Thymus (tissue), 11 donors: ENCODE data around the gene DLX4. TPM values are rescaled to one million over a fixed set of nuclear protein-coding genes. Genes with fewer than 3 reads are reported as not detected.

ENCODE experiments used
- DNase-seq, 9 donors: peaks; one replicate each; pipeline ENCODE4 v3.0.0-alpha.2; 2013; ENCODE audit warnings: low spot score in 9 of 9, low read depth in 6 of 9, missing footprints in 1 of 9
- H3K27ac ChIP-seq, 2 donors: one replicate each; pipeline ENCODE4 v1.5.1; 2013; ENCODE audit warnings: control low read depth in 1 of 2, low read depth in 1 of 2, low read length in 1 of 2, mild to moderate bottlenecking in 1 of 2, moderate library complexity in 1 of 2
- H3K27me3 ChIP-seq, 2 donors: one replicate each; pipeline ENCODE4 v1.5.1; 2013; ENCODE audit warnings: low read length in 1 of 2; ENCODE audit not compliant: control insufficient read depth in 2 of 2, insufficient read depth in 1 of 2
- H3K36me3 ChIP-seq, 2 donors: one replicate each; pipeline ENCODE4 v1.5.1; 2013; ENCODE audit warnings: low read length in 1 of 2, mild to moderate bottlenecking in 1 of 2, moderate library complexity in 1 of 2; ENCODE audit not compliant: control insufficient read depth in 2 of 2, insufficient read depth in 2 of 2
- H3K4me1 ChIP-seq, 2 donors: one replicate each; pipeline ENCODE4 v1.5.1; 2013; ENCODE audit warnings: low read length in 2 of 2; ENCODE audit not compliant: control insufficient read depth in 2 of 2, insufficient read depth in 2 of 2
- H3K4me3 ChIP-seq, 2 donors: one replicate each; pipeline ENCODE4 v1.5.1; 2013; ENCODE audit warnings: low read length in 2 of 2, control low read depth in 1 of 2, mild to moderate bottlenecking in 1 of 2
- H3K9me3 ChIP-seq, 2 donors: one replicate each; pipeline ENCODE4 v1.5.1; 2013; ENCODE audit warnings: low read length in 1 of 2, mild to moderate bottlenecking in 1 of 2; ENCODE audit not compliant: control insufficient read depth in 2 of 2, insufficient read depth in 1 of 2
- WGBS: extraction: QIAGEN DNeasy Blood & Tissue Kit; methylation state at CpG from one replicate; pipeline ENCODE4 v1.1.7; 2013; 5-methylcytosine and 5-hydroxymethylcytosine counted together
- polyA plus RNA-seq: library from polyadenylated mRNA; stranded (reverse); fragments of 200-250 nt; gene quantifications from one replicate; pipeline ENCODE4 v1.2.3, GENCODE V29; 2013
- total RNA-seq: library from RNA; stranded (reverse); fragments of 120-200 nt; gene quantifications from one replicate; pipeline ENCODE4 v1.2.4, GENCODE V29; 2013
- donor health status: healthy.

The DLX4 gene
- total and polyA plus RNA-seq, 2 donors: 0.09 to 0.46 TPM

GRCh38 chr17:50003911-50004310 is 34.9 kb downstream of the DLX4 start:
- H3K9me3 ChIP-seq: no peaks in the 10 kb centered on the region
- no peak overlapping the region for H3K27ac ChIP-seq
- H3K27me3 ChIP-seq: peaks cover 5 to 38% of the 10 kb centered on the region in 2 donors
- H3K4me1 ChIP-seq: no peaks in the 10 kb centered on the region
- 91% methylated on average over 4 of the region's 4 CpGs for WGBS
- H3K36me3 ChIP-seq: no peaks in the 10 kb centered on the region
- H3K4me3 ChIP-seq: no peak overlapping the region
- no peak for DNase-seq

GRCh38 chr17:50009282-50009681 is 40.3 kb downstream of the DLX4 start:
- H3K27me3 ChIP-seq: peaks cover 0 to 6% of the 10 kb centered on the region in 2 donors
- no peak overlapping the region for H3K4me3 ChIP-seq
- no peak overlapping the region for H3K27ac ChIP-seq
- H3K4me1 ChIP-seq: no peaks in the 10 kb centered on the region
- peaks cover 1% of the 10 kb centered on the region in 2 donors for H3K9me3 ChIP-seq
- no peaks in the 10 kb centered on the region for H3K36me3 ChIP-seq
- 91% methylated on average over 2 of the region's 2 CpGs for WGBS
- no peak for DNase-seq

GRCh38 chr17:50013079-50013478 is 44.1 kb downstream of the DLX4 start:
- H3K36me3 ChIP-seq: no peaks in the 10 kb centered on the region
- no peak for DNase-seq
- no peaks in the 10 kb centered on the region for H3K4me1 ChIP-seq
- WGBS: 97% methylated on average over 2 of the region's 2 CpGs
- H3K4me3 ChIP-seq: no peak overlapping the region
- peaks cover 0 to 3% of the 10 kb centered on the region in 2 donors for H3K27me3 ChIP-seq
- no peak overlapping the region for H3K27ac ChIP-seq
- H3K9me3 ChIP-seq: peaks cover 1 to 4% of the 10 kb centered on the region in 2 donors

- Histone ChIP-seq H3K27me3 (peaks cover 0 to 2% of the 10 kb centered on the region in 2 donors), H3K4me1 (no peaks in the 10 kb centered on the region), H3K36me3 (no peaks in the 10 kb centered on the region), H3K27ac (no peak overlapping the region), H3K4me3 (no peak overlapping the region), H3K9me3 (peaks cover 1 to 4% of the 10 kb centered on the region in 2 donors)
- no peak for DNase-seq
- 24% methylated on average over 1 of the region's 1 CpG for WGBS
These were observed 45.6 kb downstream of the DLX4 start for GRCh38 chr17:50014471-50015088.

- Histone ChIP-seq H3K4me3 (no peak overlapping the region), H3K4me1 (no peaks in the 10 kb centered on the region), H3K9me3 (peaks cover 1 to 4% of the 10 kb centered on the region in 2 donors), H3K27ac (no peak overlapping the region), H3K27me3 (peaks cover 0 to 2% of the 10 kb centered on the region in 2 donors), H3K36me3 (no peaks in the 10 kb centered on the region)
- no peak for DNase-seq
- WGBS: 87% methylated on average over 2 of the region's 2 CpGs
These were observed 46.2 kb downstream of the DLX4 start for GRCh38 chr17:50015146-50015545.

GRCh38 chr17:50018909-50019308 is 49.9 kb downstream of the DLX4 start:
- Histone ChIP-seq H3K4me1 (no peaks in the 10 kb centered on the region), H3K27me3 (peaks cover 0 to 15% of the 10 kb centered on the region in 2 donors), H3K36me3 (no peaks in the 10 kb centered on the region), H3K9me3 (peaks cover 0 to 4% of the 10 kb centered on the region in 2 donors), H3K27ac (no peak overlapping the region), H3K4me3 (no peak overlapping the region)
- DNase-seq: no peak
- 94% methylated on average over 1 of the region's 1 CpG for WGBS

- Histone ChIP-seq H3K4me1 (no peaks in the 10 kb centered on the region), H3K9me3 (peaks cover 0 to 1% of the 10 kb centered on the region in 2 donors), H3K36me3 (no peaks in the 10 kb centered on the region), H3K27ac (no peak overlapping the region), H3K4me3 (no peak overlapping the region), H3K27me3 (peaks cover 0 to 15% of the 10 kb centered on the region in 2 donors)
- WGBS: 58% methylated on average over 13 of the region's 13 CpGs
- DNase-seq: no peak
These were observed 52.0 kb downstream of the DLX4 start for GRCh38 chr17:50020841-50021599.

GRCh38 chr17:50021681-50022370 is 52.8 kb downstream of the DLX4 start:
- H3K27me3 ChIP-seq: peaks cover 0 to 20% of the 10 kb centered on the region in 2 donors
- H3K9me3 ChIP-seq: peaks cover 0 to 1% of the 10 kb centered on the region in 2 donors
- no peak for DNase-seq
- WGBS: 98% methylated on average over 6 of the region's 6 CpGs
- H3K36me3 ChIP-seq: no peaks in the 10 kb centered on the region
- H3K4me1 ChIP-seq: no peaks in the 10 kb centered on the region
- no peak overlapping the region for H3K4me3 ChIP-seq
- H3K27ac ChIP-seq: no peak overlapping the region
